ENCODE data around the gene ZNF445. TPM values are rescaled to one million over a fixed set of nuclear protein-coding genes. Genes with fewer than 3 reads are reported as not detected.
"Not testable (repeated sequence)": the region's sequence is repeated elsewhere in the genome, so short reads cannot be mapped to it uniquely, and the experiment has no call there.

Gene ZNF445
- total RNA-seq, 2 experiments from 2014 or later = 17.8 to 19.6 TPM

GRCh38 chr3:44469914-44470313, 7.6 kb downstream of the ZNF445 start:
- ChIA-PET CTCF (no interaction called here), POLR2A (no interaction called here)
- no peak for DNase-seq
- Mint-ChIP-seq H3K27me3 (no peaks in the 10 kb centered on the region), H3K4me1 (peaks cover 22% of the 10 kb centered on the region), H3K36me3 (ENCODE audit: low read depth) (peaks cover 53% of the 10 kb centered on the region), H3K4me3 (no peak overlapping the region), H3K27ac (no peak overlapping the region), H3K9me3 (peaks cover 2% of the 10 kb centered on the region)

- CTCF ChIA-PET = no interaction called here
- Mint-ChIP-seq H3K4me1 (peaks cover 18% of the 10 kb centered on the region), H3K27me3 (no peaks in the 10 kb centered on the region), H3K27ac (no peak overlapping the region), H3K36me3 (ENCODE audit: low read depth) (peaks cover 57% of the 10 kb centered on the region), H3K9me3 (peaks cover 2% of the 10 kb centered on the region), H3K4me3 (no peak overlapping the region)
- no peak for DNase-seq
- POLR2A ChIA-PET = no interaction called here
These were observed 8.6 kb downstream of the ZNF445 start for GRCh38 chr3:44468572-44469520.

- H3K27ac Mint-ChIP-seq, CTCF ChIA-PET, H3K4me3 Mint-ChIP-seq, POLR2A ChIA-PET, H3K9me3 Mint-ChIP-seq, DNase-seq, H3K27me3 Mint-ChIP-seq: not testable (repeated sequence)
- peaks cover 64% of the 10 kb centered on the region for H3K36me3 Mint-ChIP-seq (ENCODE audit: low read depth)
- peaks cover 17% of the 10 kb centered on the region for H3K4me1 Mint-ChIP-seq
These were observed 9.4 kb downstream of the ZNF445 start for GRCh38 chr3:44468099-44468537.

- Mint-ChIP-seq H3K27ac (no peak overlapping the region), H3K9me3 (peaks cover 4% of the 10 kb centered on the region), H3K27me3 (no peaks in the 10 kb centered on the region), H3K4me1 (peaks cover 15% of the 10 kb centered on the region), H3K4me3 (no peak overlapping the region), H3K36me3 (ENCODE audit: low read depth) (peaks cover 69% of the 10 kb centered on the region)
- DNase-seq = no peak
- CTCF ChIA-PET = no interaction called here
- POLR2A ChIA-PET = no interaction called here
These were observed 10.2 kb downstream of the ZNF445 start for GRCh38 chr3:44467241-44467640.

- DNase-seq, H3K27me3 Mint-ChIP-seq, H3K4me1 Mint-ChIP-seq, POLR2A ChIA-PET, H3K27ac Mint-ChIP-seq, CTCF ChIA-PET, H3K4me3 Mint-ChIP-seq: not testable (repeated sequence)
- peaks cover 28% of the 10 kb centered on the region for H3K9me3 Mint-ChIP-seq
- H3K36me3 Mint-ChIP-seq (ENCODE audit: low read depth) = peaks cover 71% of the 10 kb centered on the region
These were observed 12.6 kb downstream of the ZNF445 start for GRCh38 chr3:44464920-44465319.

- Mint-ChIP-seq H3K36me3 (ENCODE audit: low read depth) (peaks cover 73% of the 10 kb centered on the region), H3K4me3 (no peak overlapping the region), H3K9me3 (peaks cover 30% of the 10 kb centered on the region), H3K4me1 (peaks cover 7% of the 10 kb centered on the region), H3K27ac (no peak overlapping the region), H3K27me3 (no peaks in the 10 kb centered on the region)
- ChIA-PET CTCF (no interaction called here), POLR2A (no interaction called here)
- DNase-seq = no peak
These were observed 13.0 kb downstream of the ZNF445 start for GRCh38 chr3:44464509-44464908.

- POLR2A ChIA-PET = interaction anchor here (1.1 to 1.4 kb wide), 2 partner anchors 21 to 165 kb away, joined by 3 to 4 read pairs; partner anchors contain the start of gene ZNF197
- H3K27me3 Mint-ChIP-seq, CTCF ChIA-PET, H3K4me3 Mint-ChIP-seq, DNase-seq, H3K27ac Mint-ChIP-seq, H3K4me1 Mint-ChIP-seq: not testable (repeated sequence)
- Mint-ChIP-seq H3K36me3 (ENCODE audit: low read depth) (peaks cover 84% of the 10 kb centered on the region), H3K9me3 (peaks cover 31% of the 10 kb centered on the region)
These were observed 17.4 kb downstream of the ZNF445 start for GRCh38 chr3:44460050-44460449.

GRCh38 chr3:44455318-44455717, 22.2 kb downstream of the ZNF445 start:
- CTCF ChIA-PET = no interaction called here
- Mint-ChIP-seq H3K36me3 (ENCODE audit: low read depth) (peaks cover 79% of the 10 kb centered on the region), H3K9me3 (peaks cover 12% of the 10 kb centered on the region), H3K27me3 (no peaks in the 10 kb centered on the region), H3K4me1 (no peaks in the 10 kb centered on the region), H3K27ac (no peak overlapping the region), H3K4me3 (no peak overlapping the region)
- no peak for DNase-seq
- POLR2A ChIA-PET = no interaction called here

GRCh38 chr3:44454258-44454657, 23.2 kb downstream of the ZNF445 start:
- ChIA-PET CTCF (no interaction called here), POLR2A (no interaction called here)
- Mint-ChIP-seq H3K27ac (no peak overlapping the region), H3K4me3 (no peak overlapping the region), H3K36me3 (ENCODE audit: low read depth) (peaks cover 79% of the 10 kb centered on the region), H3K27me3 (no peaks in the 10 kb centered on the region), H3K4me1 (no peaks in the 10 kb centered on the region), H3K9me3 (peaks cover 7% of the 10 kb centered on the region)
- DNase-seq = no peak

- no peak overlapping the region for H3K4me3 Mint-ChIP-seq
- no peaks in the 10 kb centered on the region for H3K27me3 Mint-ChIP-seq
- H3K9me3 Mint-ChIP-seq = peaks cover 34% of the 10 kb centered on the region
- no peak for DNase-seq
- peaks cover 88% of the 10 kb centered on the region for H3K36me3 Mint-ChIP-seq (ENCODE audit: low read depth)
- POLR2A ChIA-PET = no interaction called here
- CTCF ChIA-PET = no interaction called here
- H3K27ac Mint-ChIP-seq = no peak overlapping the region
- no peaks in the 10 kb centered on the region for H3K4me1 Mint-ChIP-seq
These were observed 26.0 kb downstream of the ZNF445 start for GRCh38 chr3:44451441-44451840.

GRCh38 chr3:44446929-44447328, 30.5 kb downstream of the ZNF445 start:
- H3K36me3 Mint-ChIP-seq (ENCODE audit: low read depth) = peaks cover 89% of the 10 kb centered on the region
- ChIA-PET POLR2A (no interaction called here), CTCF (no interaction called here)
- H3K9me3 Mint-ChIP-seq = peaks cover 47% of the 10 kb centered on the region
- DNase-seq = no peak
- H3K4me1 Mint-ChIP-seq = peaks cover 11% of the 10 kb centered on the region
- H3K27ac Mint-ChIP-seq = no peak overlapping the region
- no peaks in the 10 kb centered on the region for H3K27me3 Mint-ChIP-seq
- H3K4me3 Mint-ChIP-seq = no peak overlapping the region

GRCh38 chr3:44445786-44446185, 31.7 kb downstream of the ZNF445 start:
- Mint-ChIP-seq H3K4me3 (no peak overlapping the region), H3K36me3 (ENCODE audit: low read depth) (peaks cover 85% of the 10 kb centered on the region), H3K9me3 (peaks cover 47% of the 10 kb centered on the region), H3K4me1 (peaks cover 18% of the 10 kb centered on the region), H3K27ac (no peak overlapping the region), H3K27me3 (no peaks in the 10 kb centered on the region)
- DNase-seq = no peak
- ChIA-PET POLR2A (interaction anchor here (1.0 kb wide), 1 partner anchor 27 kb away, joined by 3 read pairs; no protein-coding TSS in a partner anchor), CTCF (no interaction called here)

GRCh38 chr3:44444896-44445691, 32.4 kb downstream of the ZNF445 start:
- CTCF ChIA-PET = no interaction called here

More at GRCh38 chr3:44444896-44445691, 32.4 kb downstream of the ZNF445 start:
- Mint-ChIP-seq H3K36me3 (ENCODE audit: low read depth) (peaks cover 82% of the 10 kb centered on the region), H3K9me3 (peaks cover 44% of the 10 kb centered on the region), H3K27me3 (no peaks in the 10 kb centered on the region), H3K27ac (no peak overlapping the region), H3K4me3 (no peak overlapping the region), H3K4me1 (peaks cover 25% of the 10 kb centered on the region)
- POLR2A ChIA-PET = interaction anchor here (1.0 kb wide), 1 partner anchor 28 kb away, joined by 3 read pairs; no protein-coding TSS in a partner anchor
- no peak for DNase-seq
